ENCODE results near the gene NQO1.
A peak's percentile ranks its signal among the peaks of the same experiment; 100 is the strongest.
"Not testable (repeated sequence)": the region's sequence is repeated elsewhere in the genome, so short reads cannot be mapped to it uniquely, and the experiment has no call there.

NQO1 gene

DNA sequence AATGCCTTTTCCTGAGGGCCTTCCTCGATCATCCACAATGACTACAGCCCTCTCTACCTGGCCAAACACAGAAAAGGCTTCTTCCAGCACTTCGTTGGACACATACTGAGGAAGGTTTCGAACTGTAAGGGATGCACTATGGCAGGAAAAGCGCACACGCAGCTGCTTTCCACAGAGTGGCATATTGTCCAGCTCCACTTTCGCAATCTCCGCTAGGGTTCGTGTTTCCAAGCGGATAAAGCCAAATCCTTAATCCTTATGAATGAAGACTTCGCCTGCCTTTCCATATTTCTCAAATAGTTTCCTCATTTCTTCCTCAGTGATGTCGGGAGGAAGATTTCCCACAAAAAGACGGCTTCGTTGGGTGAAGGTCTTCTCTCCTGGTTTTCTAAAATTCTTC is 31.0 kb upstream of the NQO1 start:
- peak; percentile 37 for DNase-seq
- TF ChIP-seq CTCF (IDR thresholded peaks at IDR 0.05; ENCODE audit: low read depth, low read length) = peak; percentile 21; the same call in 1 of the 2 replicates
- H3K27me3 ChIP-seq (ENCODE audit: insufficient read depth, low read depth, severe bottlenecking); H3K27ac ChIP-seq; H3K9me3 ChIP-seq (ENCODE audit: severe bottlenecking); H3K4me3 ChIP-seq (ENCODE audit: low read depth, low read length): not testable (repeated sequence)
- peaks cover 13% of the 10 kb centered on the region for H3K36me3 ChIP-seq

GRCh38 chr16:69756705-69757104 is 30.3 kb upstream of the NQO1 start:
- peaks cover 19% of the 10 kb centered on the region for H3K36me3 ChIP-seq
- TF ChIP-seq CTCF (IDR thresholded peaks at IDR 0.05; ENCODE audit: low read depth, low read length) = no peak
- DNase-seq = no peak
- no peaks in the 10 kb centered on the region for H3K9me3 ChIP-seq (ENCODE audit: severe bottlenecking)
- no peak overlapping the region for H3K4me3 ChIP-seq (ENCODE audit: low read depth, low read length)
- H3K27ac ChIP-seq = no peak overlapping the region
- H3K27me3 ChIP-seq (ENCODE audit: insufficient read depth, low read depth, severe bottlenecking) = no peaks in the 10 kb centered on the region

GRCh38 chr16:69754469-69755310 is 28.3 kb upstream of the NQO1 start, which contains the start of gene NOB1:
Gene NOB1 (minus strand): TSS chr16:69754926. CDS start chr16:69754910, 16 bp downstream.
- peaks cover 35% of the 10 kb centered on the region for H3K36me3 ChIP-seq
- DNase-seq = peak; percentile 96
- peak within 1 kb of the TSS; percentile 98 for H3K4me3 ChIP-seq (ENCODE audit: low read depth, low read length)
- H3K27me3 ChIP-seq (ENCODE audit: insufficient read depth, low read depth, severe bottlenecking) = no peaks in the 10 kb centered on the region
- peak within 1 kb of the TSS; percentile 58 for H3K27ac ChIP-seq
- H3K9me3 ChIP-seq (ENCODE audit: severe bottlenecking) = no peaks in the 10 kb centered on the region
- TF ChIP-seq CTCF (IDR thresholded peaks at IDR 0.05; ENCODE audit: low read depth, low read length) = peak; percentile 98

GRCh38 chr16:69754143-69754468 is 27.7 kb upstream of the NQO1 start:
- Histone ChIP-seq H3K9me3 (ENCODE audit: severe bottlenecking) (no peaks in the 10 kb centered on the region), H3K27ac (peak overlapping the region; percentile 58), H3K36me3 (peaks cover 40% of the 10 kb centered on the region), H3K27me3 (ENCODE audit: insufficient read depth, low read depth, severe bottlenecking) (no peaks in the 10 kb centered on the region), H3K4me3 (ENCODE audit: low read depth, low read length) (peak overlapping the region; percentile 98)
- no peak for DNase-seq
- no peak for TF ChIP-seq CTCF (IDR thresholded peaks at IDR 0.05; ENCODE audit: low read depth, low read length)

DNA sequence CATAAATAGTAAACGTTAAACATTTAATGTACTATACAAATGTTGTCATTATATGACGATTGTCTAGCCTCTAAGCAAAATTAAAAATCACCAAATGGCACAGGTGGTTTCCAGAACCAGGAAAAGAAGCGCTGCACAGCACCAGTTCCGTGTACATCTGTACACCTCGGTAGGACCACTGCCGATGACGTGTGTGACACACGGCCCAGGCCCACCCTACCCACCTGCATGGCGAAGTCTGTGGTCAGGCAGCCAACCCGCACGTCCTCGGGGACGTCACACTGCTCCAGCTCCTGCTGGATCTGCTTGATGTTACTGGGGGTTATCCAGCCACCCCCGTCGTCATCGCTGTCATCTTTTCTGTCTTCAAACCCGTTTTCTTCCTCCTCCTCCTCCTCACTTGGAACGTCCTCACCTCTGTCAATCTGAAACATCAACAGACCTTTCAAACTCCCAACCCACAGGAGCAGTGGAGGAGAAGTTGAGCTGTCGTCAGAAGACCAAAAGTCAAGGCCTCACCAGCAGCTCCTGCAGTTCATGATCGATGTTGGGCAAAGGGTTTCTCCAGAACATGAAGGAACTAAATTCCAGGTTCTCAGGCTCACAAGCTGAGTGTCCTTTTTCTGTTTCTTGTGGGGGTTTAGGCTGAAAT is 22.5 kb upstream of the NQO1 start:
- no peak for TF ChIP-seq CTCF (IDR thresholded peaks at IDR 0.05; ENCODE audit: low read depth, low read length)
- no peak for DNase-seq
- no peak overlapping the region for H3K4me3 ChIP-seq (ENCODE audit: low read depth, low read length)
- no peaks in the 10 kb centered on the region for H3K9me3 ChIP-seq (ENCODE audit: severe bottlenecking)
- peaks cover 89% of the 10 kb centered on the region for H3K36me3 ChIP-seq
- H3K27ac ChIP-seq = no peak overlapping the region; the same call in 1 of the 2 replicates
- H3K27me3 ChIP-seq (ENCODE audit: insufficient read depth, low read depth, severe bottlenecking) = no peaks in the 10 kb centered on the region

All from WERI-Rb-1 (cell line).